GF-D8 (cell line): ENCODE results near the gene ADGRF5.

ENCODE experiments used
- DNase-seq: peaks from one replicate; lab custom pipeline; 2025; lab: John Stamatoyannopoulos, UW

The ADGRF5 gene

GRCh38 chr6:46821458-46821881 is 100.3 kb downstream of the ADGRF5 start:
- no peak for DNase-seq

- DNase-seq, result no peak
Observed at GRCh38 chr6:46819561-46819960, 102.2 kb downstream of the ADGRF5 start.

GRCh38 chr6:46816626-46817025 is 105.1 kb downstream of the ADGRF5 start:
- DNase-seq, result no peak

- no peak for DNase-seq
Observed at GRCh38 chr6:46815130-46815529, 106.6 kb downstream of the ADGRF5 start.

- DNase-seq, result no peak
Observed at GRCh38 chr6:46808806-46809205, 112.9 kb downstream of the ADGRF5 start.
